K562 (cell line): ENCODE data around the gene LPCAT3. TPM values are rescaled to one million over a fixed set of nuclear protein-coding genes. Genes with fewer than 3 reads are reported as not detected.

Source experiments
- ARID1B ChIP-seq: fragments of 450-650 bp; IDR thresholded peaks from 2 replicates; pipeline ENCODE4 v1.6.1; 2016; ENCODE audit warnings: antibody characterized with exemption, mild to moderate bottlenecking, inconsistent platforms
- CHD2 ChIP-seq: IDR thresholded peaks from 2 replicates; pipeline ENCODE4 v1.6.1; 2011; ENCODE audit warnings: low read depth, low read length
- DMBX1 ChIP-seq: fragments of 250-450 bp; sonication (Bioruptor Pico); IDR thresholded peaks from 2 replicates; pipeline ENCODE4 v1.8.0; 2022; ENCODE audit warnings: inconsistent platforms, mild to moderate bottlenecking, moderate library complexity, borderline replicate concordance
- E2F8 ChIP-seq: fragments of 450-650 bp; IDR thresholded peaks from 2 replicates; pipeline ENCODE4 v1.7.1; 2018; ENCODE audit warnings: mild to moderate bottlenecking, low read depth; ENCODE audit not compliant: partially characterized antibody
- FOSL1 ChIP-seq: fragments of 200-800 bp; sonication (Bioruptor generic); conservative IDR thresholded peaks from 2 replicates; pipeline ENCODE4 v1.6.1; 2016; ENCODE audit warnings: missing genetic modification characterization, missing compliant biosample characterization
- HDAC2 ChIP-seq: fragments of 450-650 bp; IDR thresholded peaks from 2 replicates; pipeline ENCODE4 v1.6.1; 2016; ENCODE audit warnings: mild to moderate bottlenecking
- HINFP ChIP-seq: fragments of 450-650 bp; conservative IDR thresholded peaks from 2 replicates; pipeline ENCODE4 v1.6.1; 2016; ENCODE audit warnings: missing genetic modification characterization, low read depth, mild to moderate bottlenecking, control low read depth, missing compliant biosample characterization
- HNRNPK ChIP-seq: fragments of 200-400 bp; formaldehyde crosslinking; IDR thresholded peaks from one replicate; pipeline ENCODE4 v1.6.1; 2018; ENCODE audit warnings: mild to moderate bottlenecking, low read depth, low read length; ENCODE audit not compliant: poor library complexity, severe bottlenecking
- HSF4 ChIP-seq: fragments of 250-450 bp; sonication (Bioruptor Pico); IDR thresholded peaks from 2 replicates; pipeline ENCODE4 v2.1.2; 2022; ENCODE audit warnings: mild to moderate bottlenecking, moderate library complexity, borderline replicate concordance
- KLF10 ChIP-seq: fragments of 250-450 bp; sonication (Bioruptor Pico); IDR thresholded peaks from 2 replicates; pipeline ENCODE4 v1.6.1; 2021; ENCODE audit warnings: matching md5 sums
- MECOM ChIP-seq: fragments of 250-450 bp; sonication (Bioruptor Pico); IDR thresholded peaks from 2 replicates; pipeline ENCODE4 v1.8.0; 2022; ENCODE audit warnings: inconsistent platforms
- NFATC3 ChIP-seq: fragments of 450-650 bp; IDR thresholded peaks from 2 replicates; pipeline ENCODE4 v1.6.1; 2017; ENCODE audit warnings: mild to moderate bottlenecking
- NFRKB ChIP-seq: fragments of 450-650 bp; IDR thresholded peaks from 2 replicates; pipeline ENCODE4 v1.6.1; 2016; ENCODE audit warnings: low read depth
- NFYB ChIP-seq: IDR thresholded peaks from 2 replicates; pipeline ENCODE4 v1.6.1; 2011; ENCODE audit warnings: mild to moderate bottlenecking, moderate library complexity; ENCODE audit not compliant: insufficient read length; ENCODE audit errors: extremely low read depth
- PHF20 ChIP-seq: fragments of 450-650 bp; IDR thresholded peaks from 2 replicates; pipeline ENCODE4 v1.6.1; 2018; ENCODE audit not compliant: partially characterized antibody
- PYGO2 ChIP-seq: fragments of 450-650 bp; IDR thresholded peaks from 2 replicates; pipeline ENCODE4 v1.6.1; 2016; ENCODE audit warnings: mild to moderate bottlenecking, missing genetic modification characterization, moderate library complexity, missing compliant biosample characterization
- SMARCE1 ChIP-seq: fragments of 450-650 bp; IDR thresholded peaks from 2 replicates; pipeline ENCODE4 v1.7.1; 2016; ENCODE audit warnings: mild to moderate bottlenecking
- TCF15 ChIP-seq: fragments of 250-450 bp; sonication (Bioruptor Pico); IDR thresholded peaks from 2 replicates; pipeline ENCODE4 v1.8.0; 2022; ENCODE audit warnings: moderate library complexity, mild to moderate bottlenecking, inconsistent platforms
- TGIF2 ChIP-seq: sonication (generic); formaldehyde crosslinking; IDR thresholded peaks from 2 replicates; pipeline ENCODE4 v1.8.1; 2022; ENCODE audit warnings: mild to moderate bottlenecking, missing genetic modification reagents, moderate library complexity
- ZBTB17 ChIP-seq: fragments of 450-650 bp; formaldehyde crosslinking; IDR thresholded peaks from 2 replicates; pipeline ENCODE4 v1.4.0; 2020; ENCODE audit warnings: mild to moderate bottlenecking
- ZFX ChIP-seq: sonication (generic); formaldehyde crosslinking; IDR thresholded peaks from 2 replicates; pipeline ENCODE4 v1.8.0; 2022; ENCODE audit warnings: mild to moderate bottlenecking, missing genetic modification reagents, moderate library complexity
- ZNF551 ChIP-seq: fragments of 250-450 bp; sonication (Bioruptor Pico); IDR thresholded peaks from 2 replicates; pipeline ENCODE4 v1.5.0; 2021; ENCODE audit warnings: mild to moderate bottlenecking, moderate library complexity
- ZNF695 ChIP-seq: fragments of 450-650 bp; formaldehyde crosslinking; IDR thresholded peaks from 2 replicates; pipeline ENCODE4 v1.4.0; 2020; ENCODE audit warnings: mild to moderate bottlenecking, moderate library complexity
- ZNF699 ChIP-seq: fragments of 250-450 bp; sonication (Bioruptor Pico); IDR thresholded peaks from 2 replicates; pipeline ENCODE4 v1.8.0; 2021; ENCODE audit warnings: mild to moderate bottlenecking, moderate library complexity; ENCODE audit not compliant: insufficient replicate concordance
- polyA plus RNA-seq, 8 experiments: library from polyadenylated mRNA; depleted of rRNA in 4 of 8; stranded (reverse) in 5 of 8; unstranded in 3 of 8; fragments of >200 nt; fragmentation: Nextera tagmentation in 2 of 8; fragmentation: Illumina TruSeq in 1 of 8; extraction: Ambion mirVana in 2 of 8; extraction: Trizol in 1 of 8; gene quantifications; 2 replicates each; pipeline versions ENCODE4 v1.2.1 to v1.2.3, GENCODE V29; 2011 to 2014; ENCODE audit warnings: inconsistent platforms in 1 of 8, missing spikeins in 1 of 8
- total RNA-seq, 7 experiments: library from RNA; depleted of rRNA in 6 of 7; stranded (reverse); fragments of >200 nt in 6 of 7; fragmentation: Illumina TruSeq in 2 of 7; extraction: Trizol in 2 of 7; gene quantifications; 2 replicates each; pipeline versions ENCODE4 v1.2.1 to v1.2.3, GENCODE V29; 2011 to 2021; ENCODE audit warnings: low replicate concordance in 1 of 7
- TF ChIP-seq, protein P1 (sequence below): fragments of 450-650 bp; formaldehyde crosslinking; IDR thresholded peaks from 2 replicates; pipeline ENCODE4 v1.4.0; 2022; ENCODE audit warnings: mild to moderate bottlenecking, moderate library complexity

The LPCAT3 gene
- total and polyA plus RNA-seq, 9 of the 15 experiments (the other 6 are each of a cell fraction or from before 2014, with no cell fraction given): 4.9 to 52.5 (median 25.3) TPM

DNA sequence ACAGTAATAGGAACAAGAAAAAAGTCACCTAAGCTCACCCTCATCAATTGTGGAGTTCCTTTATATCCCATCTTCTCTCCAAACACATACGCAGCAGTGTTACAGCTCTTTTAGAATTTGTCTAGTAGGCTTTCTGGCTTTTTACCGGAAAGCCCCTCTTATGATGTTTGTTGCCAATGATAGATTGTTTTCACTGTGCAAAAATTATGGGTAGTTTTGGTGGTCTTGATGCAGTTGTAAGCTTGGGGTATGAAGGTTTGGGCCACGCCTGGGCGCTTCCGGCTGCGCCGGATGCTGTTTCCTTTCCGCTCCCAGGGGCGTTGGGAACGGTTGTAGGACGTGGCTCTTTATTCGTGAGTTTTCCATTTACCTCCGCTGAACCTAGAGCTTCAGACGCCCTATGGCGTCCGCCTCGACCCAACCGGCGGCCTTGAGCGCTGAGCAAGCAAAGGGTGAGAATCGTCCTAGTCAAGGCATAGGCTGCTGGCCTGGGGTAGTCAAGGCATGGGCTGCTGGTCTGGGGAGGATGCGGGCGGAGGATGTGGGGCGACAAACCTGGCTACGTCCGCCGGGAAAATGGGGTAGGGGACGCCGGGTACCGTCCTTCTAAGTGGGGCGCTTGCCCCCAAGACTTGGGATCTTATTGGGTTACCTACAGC is 74.4 kb downstream of the LPCAT3 start, which contains the start of the genes C12orf57 and RNU7-1 (continued):
- TF ChIP-seq, protein P1, sequence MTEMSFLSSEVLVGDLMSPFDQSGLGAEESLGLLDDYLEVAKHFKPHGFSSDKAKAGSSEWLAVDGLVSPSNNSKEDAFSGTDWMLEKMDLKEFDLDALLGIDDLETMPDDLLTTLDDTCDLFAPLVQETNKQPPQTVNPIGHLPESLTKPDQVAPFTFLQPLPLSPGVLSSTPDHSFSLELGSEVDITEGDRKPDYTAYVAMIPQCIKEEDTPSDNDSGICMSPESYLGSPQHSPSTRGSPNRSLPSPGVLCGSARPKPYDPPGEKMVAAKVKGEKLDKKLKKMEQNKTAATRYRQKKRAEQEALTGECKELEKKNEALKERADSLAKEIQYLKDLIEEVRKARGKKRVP: peak; percentile 93
- TF ChIP-seq PHF20 (no peak), HSF4 (CRISPR knock-in tag) (no peak), FOSL1 (tag) (0 out of 2 replicates have a peak, but pooled peaks have one; percentile 32), HNRNPK (no peak), PYGO2 (tag) (0 out of 2 replicates have a peak, but pooled peaks have one; percentile 37), SMARCE1 (no peak), NFATC3 (no peak; the same call in 1 of the 2 replicates), ZNF551 (peak; percentile 95), TGIF2 (CRISPR knock-in tag) (no peak), DMBX1 (CRISPR knock-in tag) (peak; percentile 42; the same call in 1 of the 2 replicates), ARID1B (0 out of 2 replicates have a peak, but pooled peaks have one; percentile 27), CHD2 (peak; percentile 81), NFYB (no peak), ZNF695 (peak; percentile 96), E2F8 (no peak), HDAC2 (no peak), HINFP (tag) (no peak), ZNF699 (CRISPR knock-in tag) (no peak), KLF10 (CRISPR knock-in tag) (peak; percentile 96), TCF15 (CRISPR knock-in tag) (no peak), ZBTB17 (CRISPR knock-in tag) (peak; percentile 96), NFRKB (no peak), MECOM (CRISPR knock-in tag) (no peak), ZFX (CRISPR knock-in tag) (no peak)
